HG02798 (cell line): Measurements from ENCODE around the gene P2RY6.
A peak's percentile ranks its signal among the peaks of the same experiment; 100 is the strongest.

Experiments
- ATAC-seq: cut with Tn5 transposase; IDR thresholded peaks from one replicate; pipeline ENCODE4 v1.9.1; 2021; ENCODE audit warnings: mild to moderate bottlenecking; ENCODE audit not compliant: unreplicated experiment, poor library complexity

Gene P2RY6

GRCh38 chr11:73294604-73295003 lies 22.5 kb downstream of the P2RY6 start:
- ATAC-seq = no peak

DNA sequence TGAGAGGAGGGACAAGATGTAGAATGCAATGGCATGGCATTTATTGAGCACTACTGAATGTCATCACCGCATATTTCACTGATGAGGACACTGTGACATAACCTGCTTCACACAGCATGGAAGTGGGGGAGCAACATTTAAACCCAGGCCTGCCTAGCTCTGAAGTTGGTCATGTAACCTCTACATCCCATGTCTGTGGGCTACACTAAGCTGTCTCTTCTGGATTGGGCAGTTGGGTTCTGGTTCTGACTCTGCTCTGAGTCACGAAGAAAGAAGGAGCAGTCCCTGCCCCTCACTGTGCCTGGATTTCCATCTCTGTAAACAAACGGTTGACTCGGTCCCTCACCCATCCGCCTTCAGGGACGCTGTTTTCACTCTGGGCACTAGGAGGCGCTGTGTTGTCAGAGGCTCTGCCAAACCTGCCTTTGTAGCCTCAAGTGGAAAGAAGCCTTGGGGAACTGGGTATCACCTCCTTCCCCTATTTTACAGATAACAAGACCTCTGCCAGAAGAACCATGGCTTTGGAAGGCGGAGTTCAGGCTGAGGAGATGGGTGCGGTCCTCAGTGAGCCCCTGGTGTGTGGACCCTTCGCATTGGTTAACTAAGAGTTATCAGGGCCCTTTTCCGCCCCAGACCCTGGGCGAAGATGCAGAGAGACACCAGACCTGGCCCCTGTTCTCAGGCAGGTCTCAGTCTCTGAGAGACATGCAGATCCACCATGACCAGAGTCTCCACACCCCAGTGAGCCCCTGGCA lies 23.3 kb downstream of the P2RY6 start:
- ATAC-seq = peak; percentile 48

- ATAC-seq = no peak
Measured at GRCh38 chr11:73295996-73296318, 23.8 kb downstream of the P2RY6 start.

GRCh38 chr11:73296501-73297230 lies 24.5 kb downstream of the P2RY6 start:
- no peak for ATAC-seq

- no peak for ATAC-seq
Measured at GRCh38 chr11:73297231-73297590, 25.1 kb downstream of the P2RY6 start.

DNA sequence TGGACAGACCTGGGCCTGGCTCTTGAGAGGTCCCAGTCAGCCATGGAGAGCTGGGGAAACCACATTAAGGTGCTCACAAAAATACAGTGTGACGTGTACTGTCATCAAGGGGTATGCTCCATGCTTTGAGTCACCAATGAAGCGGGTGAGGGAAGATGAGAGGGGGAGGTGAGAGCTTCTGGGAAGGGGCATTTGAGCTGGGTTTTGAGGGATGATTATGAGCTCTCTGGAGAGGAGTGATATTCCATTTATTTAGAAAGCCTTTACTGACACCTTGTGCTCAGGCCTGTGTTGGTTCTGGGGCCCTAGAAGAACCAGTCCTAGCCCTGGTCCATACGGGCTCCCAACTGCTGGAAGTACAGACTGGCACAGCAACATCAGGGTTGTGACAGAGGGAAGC lies 25.6 kb downstream of the P2RY6 start:
- no peak for ATAC-seq

DNA sequence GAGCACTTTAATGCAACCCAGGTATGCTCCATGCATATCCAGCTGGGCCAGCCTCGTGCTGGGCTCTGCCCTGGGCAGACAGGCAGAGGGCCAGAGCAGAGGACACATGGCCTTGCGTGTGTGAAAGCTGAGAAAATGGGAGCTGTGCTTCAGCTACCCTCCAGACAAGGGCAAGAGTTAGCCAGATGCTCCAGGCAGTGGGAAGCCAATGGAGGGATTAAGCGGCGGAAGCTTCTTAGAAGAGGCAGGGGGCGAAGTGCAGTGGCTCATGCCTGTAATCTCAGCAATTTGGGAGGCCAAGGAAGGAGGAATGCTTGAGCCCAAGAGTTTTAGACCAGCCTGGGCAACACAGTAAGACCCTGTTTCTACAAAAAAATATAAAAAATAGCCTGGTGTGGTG lies 26.1 kb downstream of the P2RY6 start:
- ATAC-seq = no peak

- ATAC-seq = no peak
Measured at GRCh38 chr11:73299751-73300150, 27.6 kb downstream of the P2RY6 start.

DNA sequence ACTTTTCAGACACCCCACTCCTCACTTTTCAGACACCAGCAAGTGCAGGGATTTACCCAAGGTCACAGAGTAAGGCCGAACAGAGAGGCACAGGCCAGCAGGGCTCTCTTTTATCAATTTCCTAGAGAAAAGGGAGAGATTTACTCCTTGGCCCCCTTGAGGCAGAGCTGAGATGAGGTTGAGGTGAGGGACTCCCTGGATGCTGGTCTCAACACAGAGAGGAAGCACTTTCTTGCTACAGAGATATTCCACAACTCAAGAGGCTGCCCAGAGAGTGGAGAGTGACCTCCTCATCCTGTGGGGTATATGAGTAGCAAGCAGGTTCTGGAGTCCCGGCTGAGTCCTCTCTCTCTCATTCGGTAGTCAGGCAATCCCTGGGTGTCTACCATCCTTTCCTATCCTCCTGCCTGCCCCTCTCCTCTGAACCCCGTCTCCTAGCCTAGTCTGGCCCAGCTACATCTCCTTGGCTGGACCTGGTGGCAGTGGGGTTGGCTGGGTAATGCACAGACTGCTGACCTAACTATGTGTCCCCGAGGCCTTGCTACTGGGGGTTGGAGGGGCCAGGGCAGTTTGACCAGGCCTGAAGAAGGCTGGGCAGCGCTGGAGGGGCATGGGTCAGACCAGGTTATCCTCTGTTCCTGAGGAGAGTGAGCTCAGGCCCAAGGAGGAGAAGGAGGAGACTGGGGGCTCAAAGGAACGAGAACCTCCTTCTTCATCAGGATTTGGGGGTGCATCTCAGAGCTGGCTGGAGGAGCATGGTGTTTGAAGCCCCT lies 34.1 kb downstream of the P2RY6 start:
- no peak for ATAC-seq

- ATAC-seq = no peak
Measured at GRCh38 chr11:73306977-73307322, 34.8 kb downstream of the P2RY6 start.

DNA sequence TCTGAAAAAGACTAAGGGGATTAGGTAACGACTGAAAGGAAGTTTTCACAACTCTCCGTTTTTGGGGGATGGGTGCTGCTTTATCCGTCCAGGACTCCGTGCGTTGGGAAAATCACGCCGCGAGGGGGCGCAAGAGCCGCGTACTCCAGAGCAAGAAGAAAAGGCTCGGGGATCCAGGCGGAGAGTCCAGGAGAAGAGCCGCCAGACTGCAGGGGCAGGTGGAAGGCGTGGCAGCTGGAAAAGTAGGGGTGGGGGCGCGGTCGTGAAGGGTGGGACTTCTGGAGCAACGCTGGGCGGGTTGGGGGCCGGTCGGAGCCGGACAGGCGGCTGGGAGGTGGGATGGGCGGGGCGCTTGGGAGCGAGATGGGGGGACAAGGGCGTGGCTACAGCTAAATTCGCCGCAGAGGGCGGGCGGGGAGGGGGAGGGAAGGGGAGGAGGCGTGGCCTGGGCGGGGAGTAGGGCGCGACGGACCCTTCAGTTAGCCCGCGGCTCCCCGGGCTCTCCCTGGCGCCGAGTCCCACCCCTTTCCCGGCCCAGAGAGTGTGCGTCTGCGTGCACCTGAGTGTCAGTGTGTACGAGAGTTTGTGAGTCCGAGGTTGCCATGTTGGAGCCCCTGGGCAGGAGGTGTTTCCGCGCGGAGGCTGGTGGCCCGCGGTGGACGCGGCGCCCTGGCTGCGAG lies 35.3 kb downstream of the P2RY6 start:
- ATAC-seq = peak; percentile 68

GRCh38 chr11:73308003-73308960 lies 36.1 kb downstream of the P2RY6 start, which contains the start of gene ARHGEF17:
TSS of gene ARHGEF17 (plus strand) at chr11:73308276. CDS start at chr11:73308639, 363 bp downstream.
- peak; percentile 25 for ATAC-seq

- no peak for ATAC-seq
Measured at GRCh38 chr11:73308961-73309919, 37.1 kb downstream of the P2RY6 start.

DNA sequence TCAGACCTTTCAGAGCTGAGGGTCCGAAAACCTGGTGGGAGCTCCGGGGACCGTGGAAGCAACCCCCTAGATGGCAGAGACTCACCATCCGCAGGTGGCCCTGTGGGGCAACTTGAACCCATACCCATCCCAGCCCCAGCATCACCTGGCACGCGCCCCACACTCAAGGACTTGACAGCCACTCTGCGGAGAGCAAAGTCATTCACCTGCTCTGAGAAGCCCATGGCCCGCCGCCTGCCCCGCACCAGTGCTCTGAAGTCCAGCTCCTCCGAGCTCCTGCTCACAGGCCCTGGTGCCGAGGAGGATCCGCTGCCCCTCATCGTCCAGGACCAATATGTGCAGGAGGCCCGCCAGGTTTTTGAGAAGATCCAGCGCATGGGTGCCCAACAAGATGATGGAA lies 37.9 kb downstream of the P2RY6 start:
- ATAC-seq = no peak

GRCh38 chr11:73310661-73311393 lies 38.7 kb downstream of the P2RY6 start:
- ATAC-seq = no peak

GRCh38 chr11:73311394-73311869 lies 39.3 kb downstream of the P2RY6 start:
- ATAC-seq = no peak

DNA sequence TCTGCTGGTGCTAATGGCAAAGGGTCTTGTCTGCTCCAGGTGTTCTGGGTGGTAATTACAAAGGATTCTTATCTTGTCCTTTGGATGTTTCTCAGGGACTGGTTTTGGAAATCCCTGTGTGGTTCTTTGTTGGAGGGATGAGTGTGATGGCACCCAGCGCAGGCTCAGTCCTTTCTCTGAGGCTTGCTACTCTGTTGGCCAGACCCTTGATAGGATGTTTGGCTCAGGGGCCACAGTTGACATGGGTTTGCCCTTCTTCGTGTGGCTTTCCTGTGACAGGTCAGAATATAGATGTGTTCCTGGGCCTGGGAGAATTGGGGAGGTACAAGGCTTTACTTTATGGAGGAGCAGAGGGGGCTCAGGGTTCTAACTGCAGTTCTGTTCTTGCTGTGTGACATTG lies 39.9 kb downstream of the P2RY6 start:
- no peak for ATAC-seq

- no peak for ATAC-seq
Measured at GRCh38 chr11:73312851-73313327, 40.8 kb downstream of the P2RY6 start.
